ENCODE data around the gene SERINC5. TPM values are rescaled to one million over a fixed set of nuclear protein-coding genes. Genes with fewer than 3 reads are reported as not detected.
"Not testable (repeated sequence)": the region's sequence is repeated elsewhere in the genome, so short reads cannot be mapped to it uniquely, and the experiment has no call there.

The SERINC5 gene
- total and polyA plus RNA-seq, 2 experiments from 2014 or later: 5.4 to 11.7 TPM

GRCh38 chr5:80190960-80191359 lies 64.9 kb downstream of the SERINC5 start:
- Histone ChIP-seq H3K27me3 (replicated peaks; ENCODE audit: insufficient read depth) (no peaks in the 10 kb centered on the region), H3F3A (ENCODE audit: insufficient read depth) (peaks cover 7% of the 10 kb centered on the region; the same call in 1 of the 2 replicates), H3K9me2 (ENCODE audit: insufficient read depth) (no peaks in the 10 kb centered on the region), H3K4me1 (ENCODE audit: insufficient read depth) (peaks cover 20% of the 10 kb centered on the region), H3K27ac (no peak overlapping the region), H3K36me3 (ENCODE audit: low read depth) (no peaks in the 10 kb centered on the region), H3K9me3 (ENCODE audit: low read depth) (no peaks in the 10 kb centered on the region), H2AFZ (no peak overlapping the region), H3K9ac (no peak overlapping the region), H3K4me3 (no peak overlapping the region), H4K20me1 (ENCODE audit: insufficient read depth) (no peaks in the 10 kb centered on the region), H3K4me2 (ENCODE audit: unreplicated experiment) (no peak overlapping the region), H3K79me2 (ENCODE audit: insufficient read depth) (peaks cover 21% of the 10 kb centered on the region; the same call in 1 of the 2 replicates)
- in situ Hi-C loops (cut with MboI): no loop called here
- WGBS, 2 experiments (ENCODE audit: low coverage in 1 of 2, low lambda C conversion rate in 2 of 2, missing lambda C conversion rate in 2 of 2): 91 to 94% methylated on average over 3 of the region's 3 CpGs
- DNase-seq: no peak
- no peak for TF ChIP-seq EZH2 (IDR thresholded peaks at IDR 0.05; ENCODE audit: insufficient read depth, poor library complexity, severe bottlenecking)
- no peak for TF ChIP-seq EZH2phosphoT487 (IDR thresholded peaks at IDR 0.05; ENCODE audit: insufficient read depth, low read depth)

- H3F3A ChIP-seq (ENCODE audit: insufficient read depth): peaks cover 7% of the 10 kb centered on the region; the same call in 1 of the 2 replicates
- no peaks in the 10 kb centered on the region for H3K9me3 ChIP-seq (ENCODE audit: low read depth)
- H3K79me2 ChIP-seq (ENCODE audit: insufficient read depth): peaks cover 21% of the 10 kb centered on the region; the same call in 1 of the 2 replicates
- no peaks in the 10 kb centered on the region for H3K27me3 ChIP-seq (replicated peaks; ENCODE audit: insufficient read depth)
- TF ChIP-seq EZH2phosphoT487 (IDR thresholded peaks at IDR 0.05; ENCODE audit: insufficient read depth, low read depth) (no peak), EZH2 (IDR thresholded peaks at IDR 0.05; ENCODE audit: insufficient read depth, poor library complexity, severe bottlenecking) (no peak)
- H3K27ac ChIP-seq: no peak overlapping the region
- H4K20me1 ChIP-seq (ENCODE audit: insufficient read depth): no peaks in the 10 kb centered on the region
- 98 to 99% methylated on average over 3 of the region's 3 CpGs for WGBS, 2 experiments (ENCODE audit: low coverage in 1 of 2, low lambda C conversion rate in 2 of 2, missing lambda C conversion rate in 2 of 2)
- in situ Hi-C loops (cut with MboI): no loop called here
- no peak for DNase-seq
- H3K9me2 ChIP-seq (ENCODE audit: insufficient read depth): no peaks in the 10 kb centered on the region
- H3K9ac ChIP-seq: no peak overlapping the region
- H3K4me1 ChIP-seq (ENCODE audit: insufficient read depth): peaks cover 20% of the 10 kb centered on the region
- no peak overlapping the region for H3K4me2 ChIP-seq (ENCODE audit: unreplicated experiment)
- no peak overlapping the region for H2AFZ ChIP-seq
- H3K36me3 ChIP-seq (ENCODE audit: low read depth): no peaks in the 10 kb centered on the region
- no peak overlapping the region for H3K4me3 ChIP-seq
These were observed 66.1 kb downstream of the SERINC5 start for GRCh38 chr5:80189701-80190100.

- Histone ChIP-seq H3K9ac (no peak overlapping the region), H3F3A (ENCODE audit: insufficient read depth) (peaks cover 7% of the 10 kb centered on the region; the same call in 1 of the 2 replicates), H2AFZ (no peak overlapping the region), H3K4me3 (no peak overlapping the region), H3K27me3 (replicated peaks; ENCODE audit: insufficient read depth) (no peaks in the 10 kb centered on the region), H3K79me2 (ENCODE audit: insufficient read depth) (peaks cover 21% of the 10 kb centered on the region; the same call in 1 of the 2 replicates), H4K20me1 (ENCODE audit: insufficient read depth) (no peaks in the 10 kb centered on the region), H3K4me1 (ENCODE audit: insufficient read depth) (peaks cover 20% of the 10 kb centered on the region), H3K27ac (no peak overlapping the region), H3K9me2 (ENCODE audit: insufficient read depth) (no peaks in the 10 kb centered on the region), H3K9me3 (ENCODE audit: low read depth) (no peaks in the 10 kb centered on the region), H3K4me2 (ENCODE audit: unreplicated experiment) (no peak overlapping the region), H3K36me3 (ENCODE audit: low read depth) (no peaks in the 10 kb centered on the region)
- in situ Hi-C loops (cut with MboI): no loop called here
- WGBS, 2 experiments (ENCODE audit: low coverage in 1 of 2, low lambda C conversion rate in 2 of 2, missing lambda C conversion rate in 2 of 2): 94 to 95% methylated on average over 8 of the region's 8 CpGs
- DNase-seq: no peak
- no peak for TF ChIP-seq EZH2phosphoT487 (IDR thresholded peaks at IDR 0.05; ENCODE audit: insufficient read depth, low read depth)
These were observed 66.6 kb downstream of the SERINC5 start for GRCh38 chr5:80189201-80189600.

GRCh38 chr5:80187421-80188090 lies 68.3 kb downstream of the SERINC5 start:
- Histone ChIP-seq H3K4me2 (ENCODE audit: unreplicated experiment) (no peak overlapping the region), H3K4me3 (no peak overlapping the region), H3K9ac (no peak overlapping the region), H3K9me2 (ENCODE audit: insufficient read depth) (no peaks in the 10 kb centered on the region), H4K20me1 (ENCODE audit: insufficient read depth) (no peaks in the 10 kb centered on the region), H3K9me3 (ENCODE audit: low read depth) (no peaks in the 10 kb centered on the region), H3K4me1 (ENCODE audit: insufficient read depth) (peaks cover 9% of the 10 kb centered on the region), H3F3A (ENCODE audit: insufficient read depth) (peaks cover 6% of the 10 kb centered on the region; the same call in 1 of the 2 replicates), H3K27me3 (replicated peaks; ENCODE audit: insufficient read depth) (no peaks in the 10 kb centered on the region), H3K36me3 (ENCODE audit: low read depth) (no peaks in the 10 kb centered on the region), H3K27ac (no peak overlapping the region), H3K79me2 (ENCODE audit: insufficient read depth) (peaks cover 12% of the 10 kb centered on the region; the same call in 1 of the 2 replicates), H2AFZ (no peak overlapping the region)
- TF ChIP-seq EZH2 (IDR thresholded peaks at IDR 0.05; ENCODE audit: insufficient read depth, poor library complexity, severe bottlenecking) (no peak), EZH2phosphoT487 (IDR thresholded peaks at IDR 0.05; ENCODE audit: insufficient read depth, low read depth) (no peak)
- 70 to 71% methylated on average over 6 of the region's 6 CpGs for WGBS, 2 experiments (ENCODE audit: low coverage in 1 of 2, low lambda C conversion rate in 2 of 2, missing lambda C conversion rate in 2 of 2)
- in situ Hi-C loops (cut with MboI): no loop called here
- no peak for DNase-seq

GRCh38 chr5:80185535-80185934 lies 70.3 kb downstream of the SERINC5 start:
- H3K9me3 ChIP-seq (ENCODE audit: low read depth); in situ Hi-C loops (cut with MboI); H3K4me1 ChIP-seq (ENCODE audit: insufficient read depth); H4K20me1 ChIP-seq (ENCODE audit: insufficient read depth); H3K4me3 ChIP-seq; H3K27me3 ChIP-seq (replicated peaks; ENCODE audit: insufficient read depth); H3K4me2 ChIP-seq (ENCODE audit: unreplicated experiment); H3K27ac ChIP-seq; DNase-seq; H3F3A ChIP-seq (ENCODE audit: insufficient read depth); H3K36me3 ChIP-seq (ENCODE audit: low read depth); H2AFZ ChIP-seq; H3K9me2 ChIP-seq (ENCODE audit: insufficient read depth); H3K79me2 ChIP-seq (ENCODE audit: insufficient read depth); H3K9ac ChIP-seq: not testable (repeated sequence)
- WGBS, 2 experiments (ENCODE audit: low coverage in 1 of 2, low lambda C conversion rate in 2 of 2, missing lambda C conversion rate in 2 of 2): 93% methylated on average over 9 of the region's 9 CpGs
